Ramos (cell line): ENCODE data around the gene NDUFAF7.
"Not testable (repeated sequence)": the region's sequence is repeated elsewhere in the genome, so short reads cannot be mapped to it uniquely, and the experiment has no call there.

Experiments used
- in situ Hi-C: fragments of 300-500 bp; cut with MboI; formaldehyde crosslinking; loops from one replicate; pipeline ENCODE4 v1.14.3; 2022; ENCODE audit warnings: low sequenced_read_pairs; ENCODE audit not compliant: unreplicated experiment

NDUFAF7 gene

DNA sequence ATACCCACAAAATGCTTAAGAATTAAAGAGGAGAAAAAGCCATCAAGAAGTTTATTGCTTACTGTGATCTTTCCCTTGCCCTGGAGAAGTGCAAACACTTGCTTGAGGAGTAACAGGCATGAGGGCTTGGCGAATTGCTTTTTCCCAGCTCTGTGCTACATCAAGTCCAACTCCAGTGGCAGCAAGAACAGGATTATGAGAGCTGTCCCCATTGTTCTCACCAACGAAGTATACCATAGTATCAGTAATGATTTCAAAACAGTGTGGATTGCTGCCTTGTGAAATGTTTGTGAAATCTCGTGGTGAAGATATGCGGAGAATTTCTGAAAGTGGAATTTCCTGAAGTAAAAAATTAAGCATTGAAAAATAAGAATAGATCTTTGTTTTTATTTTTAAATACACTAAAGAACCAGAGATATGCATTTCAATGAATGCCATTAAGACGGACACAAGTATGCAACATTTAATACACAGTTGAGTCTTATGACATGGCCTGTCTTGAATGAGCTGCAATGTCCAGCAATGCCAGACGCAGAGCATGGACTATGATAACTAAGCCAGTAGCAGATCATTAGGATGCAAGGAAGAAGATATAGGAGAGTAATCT is 43.0 kb downstream of the NDUFAF7 start:
- in situ Hi-C loops, result no loop called here

- in situ Hi-C loops, result no loop called here
Measured at GRCh38 chr2:37276291-37276690, 44.8 kb downstream of the NDUFAF7 start.

DNA sequence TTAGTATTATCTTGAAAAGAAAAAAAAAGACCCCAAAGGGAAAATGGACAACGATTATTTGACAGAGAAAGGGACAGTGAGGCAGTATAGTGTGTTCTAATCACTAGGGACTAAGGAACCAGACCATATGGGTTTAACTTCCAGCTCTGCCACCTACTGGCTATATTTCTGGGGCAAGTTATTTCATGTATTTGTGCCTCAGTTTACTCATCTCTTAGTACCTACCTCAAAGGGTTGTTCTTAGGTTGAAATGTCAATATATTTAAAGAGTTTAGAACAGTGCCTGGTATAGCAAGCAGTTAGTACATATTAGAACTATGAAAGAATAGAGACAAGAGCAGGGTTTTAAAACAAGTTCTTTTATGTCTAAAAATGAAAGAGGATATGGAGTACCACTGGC is 50.5 kb downstream of the NDUFAF7 start:
- in situ Hi-C loops, result no loop called here

DNA sequence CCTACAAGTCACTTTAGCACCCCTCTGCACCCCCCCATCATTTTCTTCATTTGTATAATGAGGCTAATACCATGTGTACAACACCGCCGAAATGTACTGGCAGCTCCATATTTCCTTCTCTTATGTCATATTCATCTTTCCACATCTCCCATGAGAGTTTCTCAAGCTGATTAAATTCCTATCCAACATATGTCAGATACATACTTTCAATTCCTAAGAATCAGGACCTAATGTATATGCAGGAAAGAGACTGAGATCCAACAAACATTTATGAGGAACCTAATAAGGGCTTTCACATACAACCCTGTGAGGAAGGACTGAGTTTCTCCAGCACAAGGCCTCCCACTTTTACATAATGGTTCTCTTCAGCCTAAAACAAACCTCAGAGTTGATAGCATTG is 51.3 kb downstream of the NDUFAF7 start:
- in situ Hi-C loops, result no loop called here

GRCh38 chr2:37283207-37283606 is 51.7 kb downstream of the NDUFAF7 start:
- in situ Hi-C loops, result no loop called here

GRCh38 chr2:37284381-37284780 is 52.9 kb downstream of the NDUFAF7 start:
- in situ Hi-C loops, result no loop called here

DNA sequence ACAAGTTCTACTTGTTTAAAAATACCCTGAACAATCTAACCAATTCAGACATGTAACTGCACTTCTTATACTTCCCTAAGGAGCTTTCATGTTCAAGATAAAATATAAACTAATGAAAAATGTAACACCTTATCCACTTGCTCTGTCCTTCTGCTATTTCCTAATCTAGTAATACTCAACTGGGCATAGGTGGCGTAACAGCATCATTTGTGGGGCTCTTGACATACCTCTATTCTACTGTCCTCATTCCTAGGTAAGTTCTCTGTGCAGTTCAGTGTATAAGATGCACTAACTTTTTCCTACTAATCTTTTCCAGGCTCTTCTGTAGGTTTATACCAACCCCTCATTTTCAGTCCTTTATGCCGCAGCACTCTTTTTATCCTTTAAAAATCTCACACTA is 56.5 kb downstream of the NDUFAF7 start:
- in situ Hi-C loops, result no loop called here

DNA sequence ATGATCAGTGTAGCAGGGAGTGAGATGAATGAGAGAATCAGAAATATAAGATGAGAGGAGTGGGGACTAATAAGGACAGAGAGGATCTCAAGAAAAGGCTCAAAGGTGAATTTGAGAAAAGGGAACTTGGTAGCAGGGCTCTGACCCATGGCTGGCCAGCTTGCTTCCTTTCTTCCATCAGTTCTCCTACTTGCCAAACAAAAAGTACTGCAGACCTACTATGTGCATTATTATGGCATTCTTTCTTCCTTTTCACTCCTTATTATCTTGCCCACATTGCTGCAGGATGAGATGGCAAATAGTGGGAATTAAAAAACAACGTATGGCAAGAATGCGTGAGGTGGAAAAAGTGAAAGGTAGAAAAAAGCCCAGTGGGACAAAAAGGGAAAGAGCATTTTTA is 60.2 kb downstream of the NDUFAF7 start:
- in situ Hi-C loops, result no loop called here

- in situ Hi-C loops, result not testable (repeated sequence)
Measured at GRCh38 chr2:37294858-37295257, 63.4 kb downstream of the NDUFAF7 start.

GRCh38 chr2:37295469-37296073 is 64.1 kb downstream of the NDUFAF7 start:
- in situ Hi-C loops, result no loop called here

- in situ Hi-C loops, result no loop called here
Measured at GRCh38 chr2:37297632-37298031, 66.2 kb downstream of the NDUFAF7 start.
